RWPE1 (cell line): Measurements from ENCODE around the gene GAD1.

Experiments used
- CTCF ChIA-PET: fragments of 350-600 bp; sonication (Branson Sonifier 250); formaldehyde crosslinking; extraction: SDS; loops from one replicate; lab custom pipeline; 2021; lab: Yijun Ruan, JAX
- POLR2A ChIA-PET: fragments of 400-600 bp; formaldehyde crosslinking; extraction: SDS; loops from one replicate; lab custom pipeline; 2020; ENCODE audit warnings: antibody characterized with exemption; ENCODE audit not compliant: low non-redundant PET; lab: Yijun Ruan, JAX
- DNase-seq: peaks from one replicate; pipeline ENCODE4 v3.0.0; 2012; ENCODE audit warnings: low spot score
- H3K27ac ChIP-seq: fragments of 450-650 bp; 2 replicates; pipeline ENCODE4 v1.5.1; 2017
- TF ChIP-seq, protein P1 (sequence below): fragments of 450-650 bp; conservative IDR thresholded peaks from 2 replicates; pipeline ENCODE4 v1.5.1; 2017; ENCODE audit warnings: low read depth, mild to moderate bottlenecking

GAD1 gene

GRCh38 chr2:170887896-170888295 is 71.2 kb downstream of the GAD1 start:
- POLR2A ChIA-PET, result no interaction called here
- no peak for DNase-seq
- no peak overlapping the region for H3K27ac ChIP-seq
- TF ChIP-seq, protein P1, sequence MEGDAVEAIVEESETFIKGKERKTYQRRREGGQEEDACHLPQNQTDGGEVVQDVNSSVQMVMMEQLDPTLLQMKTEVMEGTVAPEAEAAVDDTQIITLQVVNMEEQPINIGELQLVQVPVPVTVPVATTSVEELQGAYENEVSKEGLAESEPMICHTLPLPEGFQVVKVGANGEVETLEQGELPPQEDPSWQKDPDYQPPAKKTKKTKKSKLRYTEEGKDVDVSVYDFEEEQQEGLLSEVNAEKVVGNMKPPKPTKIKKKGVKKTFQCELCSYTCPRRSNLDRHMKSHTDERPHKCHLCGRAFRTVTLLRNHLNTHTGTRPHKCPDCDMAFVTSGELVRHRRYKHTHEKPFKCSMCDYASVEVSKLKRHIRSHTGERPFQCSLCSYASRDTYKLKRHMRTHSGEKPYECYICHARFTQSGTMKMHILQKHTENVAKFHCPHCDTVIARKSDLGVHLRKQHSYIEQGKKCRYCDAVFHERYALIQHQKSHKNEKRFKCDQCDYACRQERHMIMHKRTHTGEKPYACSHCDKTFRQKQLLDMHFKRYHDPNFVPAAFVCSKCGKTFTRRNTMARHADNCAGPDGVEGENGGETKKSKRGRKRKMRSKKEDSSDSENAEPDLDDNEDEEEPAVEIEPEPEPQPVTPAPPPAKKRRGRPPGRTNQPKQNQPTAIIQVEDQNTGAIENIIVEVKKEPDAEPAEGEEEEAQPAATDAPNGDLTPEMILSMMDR, result no peak
- CTCF ChIA-PET, result interaction anchor here (0.7 kb wide), 1 partner anchor 40 kb away, joined by 3 read pairs; no protein-coding TSS in a partner anchor

- TF ChIP-seq, protein P1, result no peak
- no peak overlapping the region for H3K27ac ChIP-seq
- CTCF ChIA-PET, result interaction anchor here (0.8 to 2.2 kb wide), 2 partner anchors 19 to 656 kb away, joined by 3 to 6 read pairs; no protein-coding TSS in a partner anchor
- no peak for DNase-seq
- POLR2A ChIA-PET, result no interaction called here
These were observed 75.2 kb downstream of the GAD1 start for GRCh38 chr2:170891893-170892292.

- DNase-seq, result no peak
- CTCF ChIA-PET, result interaction anchor here (2.2 kb wide), 1 partner anchor 19 kb away, joined by 6 read pairs; no protein-coding TSS in a partner anchor
- no peak overlapping the region for H3K27ac ChIP-seq
- POLR2A ChIA-PET, result no interaction called here
- TF ChIP-seq, protein P1, result no peak
These were observed 75.8 kb downstream of the GAD1 start for GRCh38 chr2:170892391-170892951.

DNA sequence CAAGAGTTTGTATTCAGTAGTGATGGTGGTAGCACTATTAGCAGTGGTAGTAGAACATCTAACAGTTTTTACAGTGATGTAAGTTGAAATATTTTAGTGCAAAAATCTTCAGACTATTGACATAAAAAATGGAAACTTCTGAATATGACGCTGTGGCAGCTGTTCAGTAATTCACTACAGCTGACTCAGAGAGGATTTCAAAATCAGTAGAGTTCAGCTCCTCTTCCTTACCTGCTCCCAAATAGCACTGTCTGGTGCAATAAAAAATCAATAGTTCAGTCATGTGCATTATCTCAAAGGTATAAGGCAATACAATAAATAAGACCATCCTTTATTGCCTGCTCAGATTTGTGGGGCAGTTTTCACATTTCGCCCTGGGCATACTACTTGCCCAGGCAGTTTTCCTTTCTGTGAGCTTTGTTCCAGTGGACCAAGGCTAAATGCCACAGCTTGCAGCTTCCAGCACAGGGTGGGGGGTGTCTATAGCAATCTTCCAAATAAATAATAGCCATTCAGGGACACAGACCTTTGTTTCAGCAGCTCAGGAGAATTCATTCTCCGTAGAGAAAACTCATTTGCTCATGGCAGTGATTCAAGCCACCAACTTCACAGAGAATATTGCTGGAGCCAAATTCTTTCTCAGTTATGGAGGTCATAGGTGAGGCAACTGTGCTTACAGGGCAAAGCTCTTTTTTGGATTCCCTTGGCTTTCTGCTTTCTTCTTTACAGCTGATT is 78.5 kb downstream of the GAD1 start:
- H3K27ac ChIP-seq, result no peak overlapping the region
- ChIA-PET CTCF (interaction anchor here (0.9 to 1.8 kb wide), 2 partner anchors 12 to 22 kb away, joined by 3 to 7 read pairs; no protein-coding TSS in a partner anchor), POLR2A (no interaction called here)
- TF ChIP-seq, protein P1, result no peak
- no peak for DNase-seq

DNA sequence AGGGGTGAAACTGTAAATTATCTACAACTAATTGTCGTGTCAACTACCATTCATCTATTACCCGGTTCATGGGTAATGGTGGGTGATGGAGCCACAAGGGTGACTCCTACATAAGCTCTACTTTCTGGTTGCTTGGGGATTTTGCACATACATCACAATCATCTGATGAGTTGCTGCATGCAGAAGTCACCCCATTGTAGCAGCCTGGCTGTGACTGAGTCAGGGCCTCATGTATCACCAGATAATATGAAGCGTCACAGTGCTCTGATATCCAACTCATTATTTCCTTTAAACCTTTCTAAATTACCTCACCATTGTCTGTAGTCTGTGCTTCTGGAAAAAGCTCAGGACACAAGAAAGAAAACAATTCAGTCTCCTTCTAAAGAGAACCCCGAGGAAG is 79.9 kb downstream of the GAD1 start:
- H3K27ac ChIP-seq, result no peak overlapping the region
- no peak for DNase-seq
- TF ChIP-seq, protein P1, result no peak
- ChIA-PET POLR2A (no interaction called here), CTCF (interaction anchor here (0.7 kb wide), 1 partner anchor 8 kb away, joined by 3 read pairs; no protein-coding TSS in a partner anchor)

DNA sequence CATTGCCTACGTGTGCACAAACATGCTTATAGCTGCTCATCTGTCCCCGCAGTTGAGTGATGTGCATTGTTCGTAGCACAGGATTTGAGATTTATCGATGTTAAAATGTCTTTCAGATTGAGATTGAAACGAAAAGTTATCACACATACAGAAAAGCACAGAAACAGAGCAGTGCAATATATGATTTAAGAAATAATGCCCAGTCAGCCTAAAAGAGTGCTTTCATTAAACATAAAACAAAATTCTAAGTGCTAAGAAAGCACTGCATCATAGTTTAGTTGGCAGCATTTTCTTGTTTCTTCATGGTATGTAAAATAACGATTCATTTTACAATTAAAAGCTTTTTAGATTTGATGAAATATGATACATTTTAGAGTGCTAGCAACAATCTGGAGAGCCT is 80.4 kb downstream of the GAD1 start:
- CTCF ChIA-PET, result interaction anchor here (0.7 kb wide), 1 partner anchor 16 kb away, joined by 3 read pairs; no protein-coding TSS in a partner anchor
- DNase-seq, result no peak
- H3K27ac ChIP-seq, result no peak overlapping the region
- POLR2A ChIA-PET, result no interaction called here
- TF ChIP-seq, protein P1, result no peak
